Mucosa of descending colon (tissue), 3 donors: ENCODE data around the gene ITGB6. TPM values are rescaled to one million over a fixed set of nuclear protein-coding genes. Genes with fewer than 3 reads are reported as not detected.

Experiments used
- ATAC-seq: fragments of 200-7000 bp; cut with Tn5 transposase; one replicate; pipeline ENCODE4 v1.9.1; 2020; ENCODE audit warnings: mild to moderate bottlenecking, moderate library complexity
- DNase-seq, 3 donors: peaks; one replicate each; pipeline ENCODE4 v3.0.0-alpha.2; 2020
- H3K36me3 ChIP-seq: fragments of 200-600 bp; one replicate; pipeline ENCODE4 v1.8.0; 2021; ENCODE audit warnings: low read depth, mild to moderate bottlenecking
- H3K4me1 ChIP-seq: fragments of 200-600 bp; one replicate; pipeline ENCODE4 v1.8.0; 2021; ENCODE audit warnings: low read depth, mild to moderate bottlenecking
- H3K4me3 ChIP-seq: fragments of 200-600 bp; one replicate; pipeline ENCODE4 v1.8.0; 2021; ENCODE audit warnings: mild to moderate bottlenecking
- H3K9me3 ChIP-seq: fragments of 200-600 bp; one replicate; pipeline ENCODE4 v1.8.0; 2021; ENCODE audit warnings: mild to moderate bottlenecking
- intact Hi-C, 2 donors: fragments of 100-400 bp; cut with DNase I in 1 of 2; cut with micrococcal nuclease in 1 of 2; formaldehyde crosslinking; loops; one replicate each; pipeline versions ENCODE4 v1.11.0 to v1.11.1; 2022; cut with DNase I, micrococcal nuclease
- long read RNA-seq, 2 donors: library from polyadenylated mRNA; unstranded; transcript quantifications; one replicate each; pipeline ENCODE4 v2.0.0, GENCODE V29; 2019 to 2021
- total RNA-seq, 3 donors: library from RNA; stranded (reverse); fragmentation: NEBNext Ultra II Directional in 2 of 3; extraction: Animal tissue kit (Norgen Biotek cat#: 25700) in 2 of 3; gene quantifications; one replicate each; pipeline versions ENCODE4 v1.2.1 to v1.2.4, GENCODE V29; 2021 to 2023
- TF ChIP-seq, protein P1 (sequence below): fragments of 200-600 bp; IDR thresholded peaks from one replicate; pipeline ENCODE4 v1.8.0; 2022; ENCODE audit warnings: antibody characterized with exemption, mild to moderate bottlenecking
- donor health status: DM: no; HTN: no; CAD: no; lungs with moderate emphysema.
- donor health status: DM: no; HTN: no; CAD: no.
- donor health status: DM: no; HTN: yes; CAD: no.

ITGB6 gene, protein sequence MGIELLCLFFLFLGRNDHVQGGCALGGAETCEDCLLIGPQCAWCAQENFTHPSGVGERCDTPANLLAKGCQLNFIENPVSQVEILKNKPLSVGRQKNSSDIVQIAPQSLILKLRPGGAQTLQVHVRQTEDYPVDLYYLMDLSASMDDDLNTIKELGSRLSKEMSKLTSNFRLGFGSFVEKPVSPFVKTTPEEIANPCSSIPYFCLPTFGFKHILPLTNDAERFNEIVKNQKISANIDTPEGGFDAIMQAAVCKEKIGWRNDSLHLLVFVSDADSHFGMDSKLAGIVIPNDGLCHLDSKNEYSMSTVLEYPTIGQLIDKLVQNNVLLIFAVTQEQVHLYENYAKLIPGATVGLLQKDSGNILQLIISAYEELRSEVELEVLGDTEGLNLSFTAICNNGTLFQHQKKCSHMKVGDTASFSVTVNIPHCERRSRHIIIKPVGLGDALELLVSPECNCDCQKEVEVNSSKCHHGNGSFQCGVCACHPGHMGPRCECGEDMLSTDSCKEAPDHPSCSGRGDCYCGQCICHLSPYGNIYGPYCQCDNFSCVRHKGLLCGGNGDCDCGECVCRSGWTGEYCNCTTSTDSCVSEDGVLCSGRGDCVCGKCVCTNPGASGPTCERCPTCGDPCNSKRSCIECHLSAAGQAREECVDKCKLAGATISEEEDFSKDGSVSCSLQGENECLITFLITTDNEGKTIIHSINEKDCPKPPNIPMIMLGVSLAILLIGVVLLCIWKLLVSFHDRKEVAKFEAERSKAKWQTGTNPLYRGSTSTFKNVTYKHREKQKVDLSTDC
- total RNA-seq, result 10 to 100 TPM in 2 of 3 donors, 1 to 10 TPM in 1; 9.0 to 35.7 (median 16.2) TPM
- long read RNA-seq, donor 1, full-length matches to known transcripts, result 8 of 13 reads
- long read RNA-seq, donor 1, partial matches to known transcripts, result 4 of 13 reads
- long read RNA-seq, donor 1, other reads (novel, unspliced or antisense), result 1 of 13 reads
- long read RNA-seq, donor 2, full-length matches to known transcripts, result 2 of 6 reads
- long read RNA-seq, donor 2, partial matches to known transcripts, result 1 of 6 reads
- long read RNA-seq, donor 2, other reads (novel, unspliced or antisense), result 3 of 6 reads

DNA sequence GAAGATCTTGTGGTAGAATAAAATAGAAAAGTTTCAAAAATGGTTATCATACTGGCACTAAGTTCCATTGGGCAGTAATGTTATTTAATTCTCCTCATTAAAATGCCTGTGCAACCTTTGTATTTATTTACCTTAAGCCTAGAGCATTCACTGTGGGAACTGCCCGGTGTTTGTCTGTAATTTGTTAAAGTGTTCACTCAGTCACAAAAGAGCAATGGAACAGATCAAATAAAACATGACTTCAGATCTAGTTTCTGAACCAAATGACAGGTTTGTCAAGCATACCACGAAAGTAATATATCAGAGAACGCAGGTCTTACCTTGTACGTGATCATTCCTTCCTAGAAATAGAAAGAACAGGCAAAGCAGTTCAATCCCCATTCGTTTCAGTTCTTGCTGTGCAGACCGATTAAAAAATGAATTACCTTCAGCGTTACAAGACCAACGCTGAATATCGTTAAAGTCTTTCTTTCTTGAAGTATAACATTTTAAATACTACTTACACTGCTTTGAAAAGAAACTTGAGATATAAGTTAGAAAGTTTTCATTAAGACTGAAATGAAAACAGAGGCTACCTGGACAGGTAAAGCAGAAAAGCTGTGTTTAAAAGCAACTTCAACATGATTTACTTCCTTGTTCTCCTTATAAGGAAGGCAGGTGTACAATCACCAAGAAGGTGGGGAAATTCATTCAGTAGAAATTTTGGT, at the start of gene ITGB6:
Gene ITGB6 (minus strand): TSS at position 590 of the 707 bp plus-strand sequence. CDS start 209 bp downstream, at position 381.
- H3K4me3 ChIP-seq, result peak within 1 kb of the TSS; percentile 6
- intact Hi-C loops, result no loop called here
- DNase-seq, result no peak
- peak; percentile 85 for ATAC-seq
- TF ChIP-seq, protein P1, sequence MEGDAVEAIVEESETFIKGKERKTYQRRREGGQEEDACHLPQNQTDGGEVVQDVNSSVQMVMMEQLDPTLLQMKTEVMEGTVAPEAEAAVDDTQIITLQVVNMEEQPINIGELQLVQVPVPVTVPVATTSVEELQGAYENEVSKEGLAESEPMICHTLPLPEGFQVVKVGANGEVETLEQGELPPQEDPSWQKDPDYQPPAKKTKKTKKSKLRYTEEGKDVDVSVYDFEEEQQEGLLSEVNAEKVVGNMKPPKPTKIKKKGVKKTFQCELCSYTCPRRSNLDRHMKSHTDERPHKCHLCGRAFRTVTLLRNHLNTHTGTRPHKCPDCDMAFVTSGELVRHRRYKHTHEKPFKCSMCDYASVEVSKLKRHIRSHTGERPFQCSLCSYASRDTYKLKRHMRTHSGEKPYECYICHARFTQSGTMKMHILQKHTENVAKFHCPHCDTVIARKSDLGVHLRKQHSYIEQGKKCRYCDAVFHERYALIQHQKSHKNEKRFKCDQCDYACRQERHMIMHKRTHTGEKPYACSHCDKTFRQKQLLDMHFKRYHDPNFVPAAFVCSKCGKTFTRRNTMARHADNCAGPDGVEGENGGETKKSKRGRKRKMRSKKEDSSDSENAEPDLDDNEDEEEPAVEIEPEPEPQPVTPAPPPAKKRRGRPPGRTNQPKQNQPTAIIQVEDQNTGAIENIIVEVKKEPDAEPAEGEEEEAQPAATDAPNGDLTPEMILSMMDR, result no peak
- H3K9me3 ChIP-seq, result no peaks in the 10 kb centered on the region
- no peaks in the 10 kb centered on the region for H3K36me3 ChIP-seq
- no peaks in the 10 kb centered on the region for H3K4me1 ChIP-seq

DNA sequence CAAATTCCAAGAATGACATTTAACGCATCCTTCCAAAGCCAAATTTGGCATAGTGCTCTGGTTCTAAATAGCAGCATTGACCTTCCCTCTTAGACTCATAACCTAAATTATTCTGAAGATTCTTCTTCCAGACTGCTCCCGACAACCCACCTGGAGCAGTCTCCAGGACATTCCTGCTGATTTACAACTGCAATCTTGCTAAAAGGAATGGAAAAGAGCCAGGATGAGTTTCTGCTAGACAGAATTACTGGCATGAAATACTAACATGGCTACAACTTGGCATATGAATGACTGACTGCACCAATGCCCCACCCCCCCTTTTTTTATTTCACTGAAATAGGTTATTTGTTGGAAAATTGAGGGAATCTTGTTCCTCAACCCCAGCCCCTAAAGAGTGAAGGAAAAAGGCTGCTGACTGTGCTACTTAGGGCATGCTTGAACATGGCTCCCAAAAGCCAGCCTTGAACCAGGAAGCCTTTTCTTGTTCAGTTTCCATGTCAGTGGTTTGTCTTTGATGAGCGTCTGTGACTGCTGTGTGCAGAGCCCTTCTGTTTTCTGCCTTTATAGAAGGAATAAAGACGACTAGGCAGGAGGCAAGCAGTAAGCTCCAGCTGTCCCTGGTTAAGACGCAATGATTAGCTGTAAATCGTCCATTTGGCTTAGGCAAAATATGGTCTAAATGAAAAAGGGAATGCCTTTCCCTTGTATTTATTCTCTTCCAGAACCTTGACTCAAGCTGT, 47.4 kb upstream of the ITGB6 start:
- Histone ChIP-seq H3K4me1 (no peaks in the 10 kb centered on the region), H3K9me3 (no peaks in the 10 kb centered on the region), H3K4me3 (no peak overlapping the region), H3K36me3 (no peaks in the 10 kb centered on the region)
- no peak for DNase-seq
- intact Hi-C loops, result no loop called here
- TF ChIP-seq, protein P1, result no peak
- no peak for ATAC-seq

DNA sequence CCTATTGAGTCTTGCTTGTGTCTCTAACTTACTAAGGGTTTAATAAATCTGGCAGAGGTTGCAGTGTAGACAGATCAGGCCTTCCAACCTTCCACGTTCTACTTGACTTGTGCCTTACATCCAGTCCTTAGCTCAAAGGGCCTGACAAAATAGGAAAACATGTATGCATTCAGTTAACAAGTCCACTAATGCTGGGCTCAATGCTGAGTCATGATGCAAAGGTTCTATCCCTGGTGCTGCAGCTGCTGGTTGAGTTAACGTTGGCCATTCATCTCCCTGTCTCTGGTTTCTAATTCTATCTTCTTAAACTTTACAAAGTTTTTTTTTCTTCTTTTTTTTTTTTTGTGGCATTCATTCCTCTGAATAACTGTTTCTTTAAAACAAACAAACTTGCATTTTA, 46.3 kb upstream of the ITGB6 start:
- no peak for DNase-seq
- Histone ChIP-seq H3K36me3 (no peaks in the 10 kb centered on the region), H3K4me3 (no peak overlapping the region), H3K9me3 (no peaks in the 10 kb centered on the region), H3K4me1 (peaks cover 7% of the 10 kb centered on the region)
- TF ChIP-seq, protein P1, result no peak
- ATAC-seq, result no peak
- intact Hi-C loops, result no loop called here

DNA sequence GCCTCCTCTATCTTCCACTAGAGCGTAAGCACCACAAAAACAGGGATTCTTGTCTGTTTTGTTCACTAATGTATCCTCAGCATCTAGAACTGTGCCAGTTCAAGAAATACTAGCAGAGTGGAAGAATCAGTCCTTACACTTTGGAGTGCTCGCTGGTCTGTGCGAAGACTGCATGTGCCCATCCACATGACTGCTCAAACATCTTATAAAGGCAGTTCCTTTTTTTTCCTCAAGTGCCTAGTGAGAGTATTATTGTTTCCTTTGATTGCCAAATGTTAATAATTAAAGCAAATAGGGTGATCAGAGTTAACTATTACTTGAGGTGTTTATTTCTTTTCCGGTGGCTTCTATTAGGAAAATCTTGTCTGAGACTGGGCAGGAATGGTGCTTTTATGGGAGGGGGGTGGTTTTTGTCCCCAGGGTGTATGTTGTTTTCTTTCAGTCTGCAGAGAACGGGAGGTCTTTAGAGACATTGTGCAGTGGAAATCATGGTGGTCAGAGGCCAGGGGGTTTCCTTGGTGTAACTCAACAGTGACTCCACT, 45.6 kb upstream of the ITGB6 start:
- Histone ChIP-seq H3K4me3 (no peak overlapping the region), H3K36me3 (no peaks in the 10 kb centered on the region), H3K4me1 (peaks cover 7% of the 10 kb centered on the region), H3K9me3 (no peaks in the 10 kb centered on the region)
- TF ChIP-seq, protein P1, result no peak
- ATAC-seq (no peak), DNase-seq (no peak)
- intact Hi-C loops, result no loop called here
